Neural cell (in vitro differentiated cells): ENCODE data around the gene IPO5. TPM values are rescaled to one million over a fixed set of nuclear protein-coding genes. Genes with fewer than 3 reads are reported as not detected.
"Not testable (repeated sequence)": the region's sequence is repeated elsewhere in the genome, so short reads cannot be mapped to it uniquely, and the experiment has no call there.

Experiments used
- H2AFZ ChIP-seq: fragments of 200-600, 300-800 bp; sonication (generic), shearing (Covaris generic); 2 replicates; pipeline ENCODE4 v1.6.0; 2014; ENCODE audit warnings: low read depth, mild to moderate bottlenecking, antibody characterized with exemption, low read length, moderate library complexity
- H3F3A ChIP-seq: fragments of 200-600 bp; shearing (Covaris generic); 2 replicates; pipeline ENCODE4 v1.6.1; 2016; ENCODE audit warnings: mild to moderate bottlenecking, moderate library complexity, mixed read lengths, antibody characterized with exemption, low read length; ENCODE audit not compliant: insufficient read depth, poor library complexity, severe bottlenecking
- H3K27ac ChIP-seq: fragments of 200-600, 300-800 bp; sonication (generic), shearing (Covaris generic); 2 replicates; pipeline ENCODE4 v1.5.1; 2014; ENCODE audit warnings: mild to moderate bottlenecking, low read length, moderate library complexity
- H3K27me3 ChIP-seq: fragments of 300-800, 200-600 bp; sonication (generic), shearing (Covaris generic); 2 replicates; pipeline ENCODE4 v1.6.0; 2014; ENCODE audit warnings: mild to moderate bottlenecking, low read depth, low read length, moderate library complexity; ENCODE audit not compliant: insufficient read depth
- H3K36me3 ChIP-seq: fragments of 300-800, 200-600 bp; sonication (generic), shearing (Covaris generic); 2 replicates; pipeline ENCODE4 v1.5.1; 2014; ENCODE audit warnings: mild to moderate bottlenecking, antibody characterized with exemption, low read length, moderate library complexity; ENCODE audit not compliant: insufficient read depth
- H3K4me2 ChIP-seq: fragments of 300-800, 200-600 bp; sonication (generic), shearing (Covaris generic); 2 replicates; pipeline ENCODE4 v1.6.0; 2014; ENCODE audit warnings: mild to moderate bottlenecking, low read length
- H3K4me3 ChIP-seq: fragments of 300-800, 200-600 bp; sonication (generic), shearing (Covaris generic); 2 replicates; pipeline ENCODE4 v1.5.1; 2014; ENCODE audit warnings: mild to moderate bottlenecking, low read length, moderate library complexity
- H3K79me2 ChIP-seq: fragments of 200-600 bp; shearing (Covaris generic); replicated peaks from 2 replicates; pipeline ENCODE4 v1.6.0; 2014; ENCODE audit warnings: mild to moderate bottlenecking, low read length, moderate library complexity; ENCODE audit not compliant: insufficient read depth
- H3K9ac ChIP-seq: fragments of 300-800, 200-600 bp; sonication (generic), shearing (Covaris generic); 2 replicates; pipeline ENCODE4 v1.6.1; 2016; ENCODE audit warnings: mild to moderate bottlenecking, low read length, mixed read lengths
- H3K9me2 ChIP-seq: fragments of 200-600 bp; shearing (Covaris generic); 2 replicates; pipeline ENCODE4 v1.6.1; 2016; ENCODE audit warnings: mild to moderate bottlenecking, low read length, mixed read lengths; ENCODE audit not compliant: insufficient read depth
- H3K9me3 ChIP-seq: fragments of 200-600, 300-800 bp; sonication (generic), shearing (Covaris generic); 2 replicates; pipeline ENCODE4 v1.6.1; 2016; ENCODE audit warnings: mild to moderate bottlenecking, mixed run types, low read length, moderate library complexity, mixed read lengths
- H4K20me1 ChIP-seq: fragments of 200-600 bp; shearing (Covaris generic); 2 replicates; pipeline ENCODE4 v1.6.1; 2016; ENCODE audit warnings: mild to moderate bottlenecking, mixed run types; ENCODE audit not compliant: insufficient read depth
- EP300 ChIP-seq: fragments of 450-650 bp; conservative IDR thresholded peaks from 2 replicates; pipeline ENCODE4 v1.6.1; 2014; ENCODE audit warnings: antibody characterized with exemption, mild to moderate bottlenecking, moderate library complexity; ENCODE audit not compliant: poor library complexity, severe bottlenecking
- EZH2 ChIP-seq: fragments of 200-600, 300-800 bp; shearing (Covaris generic), sonication (generic); IDR thresholded peaks from 2 replicates; pipeline ENCODE4 v1.6.1; 2014; ENCODE audit warnings: antibody characterized with exemption, low read length, borderline replicate concordance, mild to moderate bottlenecking; ENCODE audit not compliant: insufficient read depth, poor library complexity, severe bottlenecking
- MXI1 ChIP-seq: fragments of 450-650 bp; conservative IDR thresholded peaks from 2 replicates; pipeline ENCODE4 v1.6.1; 2014; ENCODE audit warnings: antibody characterized with exemption, mild to moderate bottlenecking; ENCODE audit not compliant: poor library complexity, severe bottlenecking
- POLR2AphosphoS5 ChIP-seq: IDR thresholded peaks from 2 replicates; pipeline ENCODE4 v1.6.1; 2012
- RAD21 ChIP-seq: fragments of 450-650 bp; conservative IDR thresholded peaks from 2 replicates; pipeline ENCODE4 v1.6.1; 2014; ENCODE audit warnings: antibody characterized with exemption, mild to moderate bottlenecking, moderate library complexity
- REST ChIP-seq: IDR thresholded peaks from 2 replicates; pipeline ENCODE4 v1.6.1; 2012; ENCODE audit warnings: borderline replicate concordance
- SMC3 ChIP-seq: fragments of 450-650 bp; conservative IDR thresholded peaks from 2 replicates; pipeline ENCODE4 v1.6.1; 2014; ENCODE audit warnings: antibody characterized with exemption, mild to moderate bottlenecking, moderate library complexity; ENCODE audit not compliant: poor library complexity
- TAF1 ChIP-seq: IDR thresholded peaks from 2 replicates; pipeline ENCODE4 v1.6.1; 2012; ENCODE audit warnings: low read depth
- polyA plus RNA-seq: library from polyadenylated mRNA; depleted of rRNA; stranded (reverse); fragments of >200 nt; gene quantifications from 2 replicates; pipeline ENCODE4 v1.2.3, GENCODE V29; 2014
- TF ChIP-seq, protein P1 (sequence below): fragments of 450-650 bp; IDR thresholded peaks from 2 replicates; pipeline ENCODE4 v1.5.1; 2014; ENCODE audit warnings: antibody characterized with exemption, mild to moderate bottlenecking, moderate library complexity; ENCODE audit not compliant: poor library complexity, severe bottlenecking

The IPO5 gene
- polyA plus RNA-seq, 1 donor from 2014 or later, result 83.4 TPM

GRCh38 chr13:97951376-97951775 is 2.1 kb upstream of the IPO5 start:
- H3K4me2 ChIP-seq, result no peak overlapping the region
- H3K9me2 ChIP-seq, result no peaks in the 10 kb centered on the region
- no peak overlapping the region for H3K27ac ChIP-seq
- no peak overlapping the region for H3K4me3 ChIP-seq
- H3K27me3 ChIP-seq, result no peaks in the 10 kb centered on the region
- no peaks in the 10 kb centered on the region for H3K36me3 ChIP-seq
- no peak overlapping the region for H3K9ac ChIP-seq
- H4K20me1 ChIP-seq, result no peaks in the 10 kb centered on the region
- H3F3A ChIP-seq, result no peaks in the 10 kb centered on the region
- H2AFZ ChIP-seq, result no peak overlapping the region
- H3K9me3 ChIP-seq, result no peaks in the 10 kb centered on the region
- no peak for TF ChIP-seq RAD21
- TF ChIP-seq SMC3, result no peak
- TF ChIP-seq REST, result no peak
- H3K79me2 ChIP-seq, result no peaks in the 10 kb centered on the region

DNA sequence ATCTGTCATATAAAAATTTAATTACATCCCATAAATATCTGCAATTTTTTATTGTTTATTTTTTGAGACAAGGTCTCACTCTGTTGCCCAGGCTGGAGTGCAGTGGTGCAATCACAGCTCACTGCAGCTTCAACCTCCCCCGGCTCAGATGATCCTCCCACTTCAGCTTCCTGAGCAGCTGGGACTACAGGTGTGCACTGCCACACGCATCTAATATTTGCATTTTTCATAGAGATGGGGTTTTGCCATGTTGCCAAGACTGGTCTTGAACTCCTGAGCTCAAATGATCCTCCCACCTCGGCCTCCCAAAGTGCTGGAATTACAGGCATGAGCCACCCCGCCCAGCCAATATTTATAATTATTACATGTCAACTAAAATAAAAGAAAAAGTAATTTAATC is 644 bp upstream of the IPO5 start:
- not testable (repeated sequence) for H3K9me3 ChIP-seq, H3K4me3 ChIP-seq, H3K27me3 ChIP-seq, H3K27ac ChIP-seq, H3K9me2 ChIP-seq, H4K20me1 ChIP-seq, H3K4me2 ChIP-seq, H3K36me3 ChIP-seq, H3F3A ChIP-seq, H2AFZ ChIP-seq, H3K9ac ChIP-seq, H3K79me2 ChIP-seq

- H3K9me2 ChIP-seq, result no peaks in the 10 kb centered on the region
Measured at GRCh38 chr13:97961340-97961739, 7.9 kb downstream of the IPO5 start.

More at GRCh38 chr13:97961340-97961739, 7.9 kb downstream of the IPO5 start:
- Histone ChIP-seq H3K4me3 (no peak overlapping the region), H3K36me3 (no peaks in the 10 kb centered on the region), H3F3A (no peaks in the 10 kb centered on the region), H3K4me2 (no peak overlapping the region), H4K20me1 (no peaks in the 10 kb centered on the region), H3K27ac (no peak overlapping the region), H2AFZ (no peak overlapping the region), H3K79me2 (no peaks in the 10 kb centered on the region), H3K27me3 (no peaks in the 10 kb centered on the region), H3K9me3 (no peaks in the 10 kb centered on the region), H3K9ac (no peak overlapping the region)
- TF ChIP-seq TAF1, result no peak
- TF ChIP-seq MXI1, result no peak
- no peak for TF ChIP-seq EZH2
- no peak for TF ChIP-seq SMC3
- no peak for TF ChIP-seq EP300
- TF ChIP-seq, protein P1, sequence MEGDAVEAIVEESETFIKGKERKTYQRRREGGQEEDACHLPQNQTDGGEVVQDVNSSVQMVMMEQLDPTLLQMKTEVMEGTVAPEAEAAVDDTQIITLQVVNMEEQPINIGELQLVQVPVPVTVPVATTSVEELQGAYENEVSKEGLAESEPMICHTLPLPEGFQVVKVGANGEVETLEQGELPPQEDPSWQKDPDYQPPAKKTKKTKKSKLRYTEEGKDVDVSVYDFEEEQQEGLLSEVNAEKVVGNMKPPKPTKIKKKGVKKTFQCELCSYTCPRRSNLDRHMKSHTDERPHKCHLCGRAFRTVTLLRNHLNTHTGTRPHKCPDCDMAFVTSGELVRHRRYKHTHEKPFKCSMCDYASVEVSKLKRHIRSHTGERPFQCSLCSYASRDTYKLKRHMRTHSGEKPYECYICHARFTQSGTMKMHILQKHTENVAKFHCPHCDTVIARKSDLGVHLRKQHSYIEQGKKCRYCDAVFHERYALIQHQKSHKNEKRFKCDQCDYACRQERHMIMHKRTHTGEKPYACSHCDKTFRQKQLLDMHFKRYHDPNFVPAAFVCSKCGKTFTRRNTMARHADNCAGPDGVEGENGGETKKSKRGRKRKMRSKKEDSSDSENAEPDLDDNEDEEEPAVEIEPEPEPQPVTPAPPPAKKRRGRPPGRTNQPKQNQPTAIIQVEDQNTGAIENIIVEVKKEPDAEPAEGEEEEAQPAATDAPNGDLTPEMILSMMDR, result no peak
- TF ChIP-seq REST, result no peak
- no peak for TF ChIP-seq RAD21
- TF ChIP-seq POLR2AphosphoS5, result no peak
